ELF-1 (cell line): Measurements from ENCODE around the gene CEACAM7.
"Not testable (repeated sequence)": the region's sequence is repeated elsewhere in the genome, so short reads cannot be mapped to it uniquely, and the experiment has no call there.

Experiments
- DNase-seq: peaks from one replicate; pipeline ENCODE4 v3.0.0-alpha.2; 2016; ENCODE audit warnings: low read depth, low spot score

Gene CEACAM7

GRCh38 chr19:41656756-41657155 lies 31.3 kb downstream of the CEACAM7 start:
- not testable (repeated sequence) for DNase-seq

GRCh38 chr19:41652250-41652649 lies 35.8 kb downstream of the CEACAM7 start:
- DNase-seq = no peak

GRCh38 chr19:41649827-41650226 lies 38.2 kb downstream of the CEACAM7 start:
- no peak for DNase-seq

- no peak for DNase-seq
Observed at GRCh38 chr19:41646589-41647204, 41.4 kb downstream of the CEACAM7 start.

- peak; percentile 39 for DNase-seq
Observed at GRCh38 chr19:41641879-41642485, 46.1 kb downstream of the CEACAM7 start.

- DNase-seq = no peak
Observed at GRCh38 chr19:41638641-41639081, 49.4 kb downstream of the CEACAM7 start.

- no peak for DNase-seq
Observed at GRCh38 chr19:41637484-41637883, 50.6 kb downstream of the CEACAM7 start.

GRCh38 chr19:41627966-41628675 lies 59.9 kb downstream of the CEACAM7 start:
- no peak for DNase-seq

- no peak for DNase-seq
Observed at GRCh38 chr19:41626877-41627276, 61.2 kb downstream of the CEACAM7 start, which contains the start of gene CEACAM4. TSS of gene CEACAM4 (minus strand) at chr19:41627074. CDS start at chr19:41626963, 111 bp downstream.

- DNase-seq = no peak
Observed at GRCh38 chr19:41626278-41626677, 61.8 kb downstream of the CEACAM7 start.

- no peak for DNase-seq
Observed at GRCh38 chr19:41624937-41625336, 63.1 kb downstream of the CEACAM7 start.

- DNase-seq = no peak
Observed at GRCh38 chr19:41624515-41624914, 63.6 kb downstream of the CEACAM7 start.

- DNase-seq = no peak
Observed at GRCh38 chr19:41623360-41623759, 64.7 kb downstream of the CEACAM7 start.
